Choroid plexus epithelial cell (primary cell): Measurements from ENCODE around the gene OGDH.

Source experiments
- DNase-seq: peaks from one replicate; pipeline ENCODE4 v3.0.0-alpha.2; 2010; ENCODE audit warnings: low read depth
- H3K4me3 ChIP-seq: 2 replicates; pipeline ENCODE4 v1.5.1; 2011; ENCODE audit warnings: low read depth, mild to moderate bottlenecking, control low read depth, low read length, moderate library complexity
- TF ChIP-seq, protein P1 (sequence below): conservative IDR thresholded peaks from 2 replicates; pipeline ENCODE4 v1.5.1; 2011; ENCODE audit warnings: low read depth, mild to moderate bottlenecking, control low read depth, inconsistent platforms, low read length, moderate library complexity

The OGDH gene

DNA sequence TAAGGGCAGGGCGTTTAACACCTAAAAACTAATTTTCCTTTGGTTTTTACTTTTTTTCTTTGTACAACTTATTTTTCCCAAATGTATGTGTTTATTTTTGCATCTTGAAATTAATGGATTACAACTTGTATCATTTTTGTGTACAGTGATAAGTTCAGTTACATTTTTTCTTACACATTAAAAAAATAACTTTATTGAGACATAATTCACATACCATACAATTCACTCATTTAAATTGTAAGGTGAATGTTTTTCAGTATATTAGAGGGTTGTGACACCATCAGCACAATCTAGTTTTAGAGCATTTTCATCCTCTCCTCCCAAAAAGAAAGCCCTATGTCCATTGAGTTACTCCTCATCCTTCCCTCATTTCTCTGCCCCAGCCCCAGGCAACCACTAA, 11.6 kb downstream of the OGDH start:
- DNase-seq = no peak
- TF ChIP-seq, protein P1, sequence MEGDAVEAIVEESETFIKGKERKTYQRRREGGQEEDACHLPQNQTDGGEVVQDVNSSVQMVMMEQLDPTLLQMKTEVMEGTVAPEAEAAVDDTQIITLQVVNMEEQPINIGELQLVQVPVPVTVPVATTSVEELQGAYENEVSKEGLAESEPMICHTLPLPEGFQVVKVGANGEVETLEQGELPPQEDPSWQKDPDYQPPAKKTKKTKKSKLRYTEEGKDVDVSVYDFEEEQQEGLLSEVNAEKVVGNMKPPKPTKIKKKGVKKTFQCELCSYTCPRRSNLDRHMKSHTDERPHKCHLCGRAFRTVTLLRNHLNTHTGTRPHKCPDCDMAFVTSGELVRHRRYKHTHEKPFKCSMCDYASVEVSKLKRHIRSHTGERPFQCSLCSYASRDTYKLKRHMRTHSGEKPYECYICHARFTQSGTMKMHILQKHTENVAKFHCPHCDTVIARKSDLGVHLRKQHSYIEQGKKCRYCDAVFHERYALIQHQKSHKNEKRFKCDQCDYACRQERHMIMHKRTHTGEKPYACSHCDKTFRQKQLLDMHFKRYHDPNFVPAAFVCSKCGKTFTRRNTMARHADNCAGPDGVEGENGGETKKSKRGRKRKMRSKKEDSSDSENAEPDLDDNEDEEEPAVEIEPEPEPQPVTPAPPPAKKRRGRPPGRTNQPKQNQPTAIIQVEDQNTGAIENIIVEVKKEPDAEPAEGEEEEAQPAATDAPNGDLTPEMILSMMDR = no peak
- no peak overlapping the region for H3K4me3 ChIP-seq

DNA sequence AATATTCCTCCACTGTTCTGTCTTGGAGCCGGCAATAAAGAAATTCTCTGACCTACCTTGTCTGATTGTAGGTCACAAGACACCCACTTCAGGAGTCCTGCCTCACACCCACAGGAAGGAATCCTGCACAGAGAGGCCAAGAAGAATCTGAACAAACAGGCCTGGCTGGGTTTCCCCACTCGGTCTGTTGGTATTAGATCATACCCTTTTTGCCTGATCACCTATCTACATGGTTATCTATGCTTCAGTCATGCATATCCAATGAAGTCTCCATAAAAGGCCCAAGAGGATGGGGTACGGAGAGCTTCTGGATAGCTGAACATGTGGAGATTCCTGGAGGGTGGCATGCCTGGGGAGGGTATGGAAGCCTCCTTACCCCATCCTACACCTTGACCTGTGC, 12.3 kb downstream of the OGDH start:
- TF ChIP-seq, protein P1 = no peak
- no peak overlapping the region for H3K4me3 ChIP-seq
- no peak for DNase-seq

DNA sequence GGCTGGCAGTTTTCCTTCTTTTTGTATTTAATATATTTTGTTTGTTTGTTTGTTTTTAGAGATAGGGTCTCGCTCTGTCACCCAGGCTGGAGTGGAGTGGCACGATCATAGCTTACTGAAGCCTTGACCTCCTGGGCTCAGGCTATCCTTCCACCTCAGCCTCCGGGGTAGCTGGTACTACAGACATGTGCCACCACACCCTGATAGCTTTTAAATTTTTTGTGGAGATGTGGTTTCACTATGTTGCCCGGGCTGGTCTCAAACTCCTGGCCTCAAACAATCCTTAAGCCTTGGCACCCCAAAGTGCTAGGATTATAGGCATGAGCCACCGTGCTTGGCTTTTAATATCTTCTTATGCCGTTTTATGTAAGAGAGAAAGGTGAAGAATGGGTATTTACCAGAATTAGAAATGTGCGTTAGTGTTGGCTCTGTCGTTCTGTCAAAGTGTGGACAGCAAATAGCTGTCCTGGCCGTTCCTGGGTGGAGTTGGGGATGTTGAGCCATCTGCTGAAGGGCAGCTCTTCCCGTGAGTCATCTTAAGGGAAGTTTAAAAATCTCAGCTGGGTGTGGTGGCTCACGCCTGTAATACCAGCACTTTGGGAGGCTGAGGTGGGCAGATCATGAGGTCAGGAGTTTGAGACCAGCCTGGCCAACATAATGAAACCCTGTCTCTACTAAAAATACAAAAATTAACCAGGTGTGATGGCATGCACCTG, 14.8 kb downstream of the OGDH start:
- H3K4me3 ChIP-seq = no peak overlapping the region
- DNase-seq = peak; percentile 33

DNA sequence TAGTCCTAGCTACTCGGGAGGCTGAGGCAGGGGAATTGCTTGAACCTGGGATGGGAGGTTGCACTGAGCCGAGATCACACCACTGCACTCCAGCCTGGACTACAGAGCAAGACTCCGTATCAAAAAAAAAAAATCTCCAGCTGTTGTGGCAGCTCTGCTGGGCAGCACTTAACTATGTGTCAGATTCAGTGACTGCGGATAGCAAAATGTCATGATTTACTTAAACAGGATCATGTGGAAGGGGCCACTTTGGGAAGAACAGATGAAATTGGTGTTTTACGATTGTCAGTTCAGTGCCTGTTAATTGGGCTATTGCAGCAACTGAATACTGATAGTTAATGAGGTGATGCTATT, 15.3 kb downstream of the OGDH start:
- TF ChIP-seq, protein P1 = no peak
- no peak for DNase-seq
- no peak overlapping the region for H3K4me3 ChIP-seq

More for the DNA sequence above, 14.8 kb downstream of the OGDH start:
- TF ChIP-seq, protein P1 = no peak

DNA sequence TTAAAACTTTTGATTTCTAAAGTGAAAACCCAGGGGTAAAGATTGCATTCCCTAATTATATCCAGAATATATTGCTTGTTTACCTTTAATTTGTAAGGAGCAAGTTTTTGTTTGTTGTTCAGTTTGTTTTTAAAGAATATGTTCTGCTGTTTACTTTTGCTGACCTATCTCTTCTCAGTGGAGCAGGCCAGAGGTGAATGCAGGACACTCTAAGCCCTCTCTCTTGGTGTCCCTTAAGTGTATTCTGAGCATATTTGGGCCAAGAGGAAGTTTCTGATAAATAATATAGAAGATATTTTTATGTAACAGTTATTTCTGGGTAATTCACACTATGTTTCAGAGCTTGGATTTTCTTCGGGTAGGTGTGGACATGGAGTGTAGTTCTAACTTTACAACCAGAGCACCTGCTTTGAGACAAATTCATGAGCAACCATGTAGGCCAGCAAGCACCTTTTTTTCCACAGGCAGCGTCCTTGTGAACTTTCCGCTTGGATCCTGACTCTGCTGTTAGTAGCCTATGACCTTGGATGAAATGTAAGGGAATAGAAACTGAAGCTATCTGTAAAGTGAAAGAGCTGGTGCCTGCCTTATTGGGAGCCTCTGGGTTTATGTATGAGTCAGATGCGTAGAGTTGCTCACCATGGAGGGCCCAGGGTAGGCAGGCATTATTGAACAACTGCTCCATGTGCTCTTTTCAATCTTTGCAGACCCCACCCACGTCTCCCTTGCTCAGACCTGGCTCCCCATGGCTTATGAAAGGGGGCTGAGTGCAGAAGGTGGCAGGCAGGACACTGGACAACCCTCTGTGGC, 16.1 kb downstream of the OGDH start:
- TF ChIP-seq, protein P1 = no peak
- DNase-seq = peak; percentile 52
- H3K4me3 ChIP-seq = no peak overlapping the region

DNA sequence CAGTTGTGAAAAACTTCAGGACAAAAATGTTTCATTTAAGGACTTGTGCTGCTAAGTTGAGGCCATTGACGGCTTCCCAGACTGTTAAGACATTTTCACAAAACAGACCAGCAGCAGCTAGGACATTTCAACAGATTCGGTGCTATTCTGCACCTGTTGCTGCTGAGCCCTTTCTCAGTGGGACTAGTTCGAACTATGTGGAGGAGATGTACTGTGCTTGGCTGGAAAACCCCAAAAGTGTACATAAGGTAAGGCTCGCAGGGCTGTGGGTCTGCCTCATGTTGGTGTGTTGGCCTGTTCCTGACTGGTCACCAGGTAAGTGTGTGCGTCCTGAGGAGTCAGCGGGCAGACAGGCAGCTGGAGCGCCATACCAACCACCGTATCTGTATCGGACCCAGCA, 17.9 kb downstream of the OGDH start:
- DNase-seq = no peak
- no peak overlapping the region for H3K4me3 ChIP-seq
- TF ChIP-seq, protein P1 = no peak
